ENCODE measurements around the gene RBP5. TPM values are rescaled to one million over a fixed set of nuclear protein-coding genes. Genes with fewer than 3 reads are reported as not detected.
"Not testable (repeated sequence)": the region's sequence is repeated elsewhere in the genome, so short reads cannot be mapped to it uniquely, and the experiment has no call there.

The RBP5 gene
- total RNA-seq, 1 donor from 2014 or later, result 4.5 TPM

DNA sequence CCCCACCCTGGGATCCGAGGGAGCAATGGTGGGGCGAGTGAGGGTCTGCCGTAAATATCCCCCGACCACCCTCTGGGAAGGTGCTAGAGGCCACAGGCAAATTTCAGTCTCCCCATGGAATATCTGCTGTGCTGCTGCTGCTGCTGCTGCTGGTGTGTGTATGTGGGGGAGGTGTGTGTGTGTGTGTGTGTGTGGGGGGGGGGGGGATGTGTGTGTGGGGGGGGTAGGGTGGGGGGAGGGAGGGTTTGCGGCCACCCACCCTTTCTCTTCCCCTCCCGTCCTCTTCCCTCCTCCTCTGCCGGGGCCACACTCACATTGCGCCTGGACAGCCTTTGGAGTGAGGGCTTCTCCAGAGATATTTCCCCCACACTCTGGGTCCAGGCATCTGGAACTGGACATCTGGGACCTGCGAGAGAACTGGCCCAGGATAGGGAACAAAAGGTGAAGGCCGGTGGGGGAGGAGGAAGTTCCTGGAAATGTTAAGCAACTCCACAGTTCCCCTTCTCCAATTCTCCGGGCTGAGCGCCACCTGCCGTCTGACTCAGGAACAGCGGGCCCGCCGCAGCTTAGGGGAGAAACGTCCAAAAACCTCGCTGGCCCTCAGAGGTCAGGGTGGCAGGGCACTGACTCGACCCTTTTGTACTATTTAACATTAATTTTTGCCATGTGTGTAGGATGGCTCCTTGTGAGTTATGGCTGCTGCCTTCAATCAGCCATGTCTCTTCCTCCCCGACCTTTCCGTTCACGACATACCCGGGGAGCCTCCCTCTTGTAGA lies 19.7 kb downstream of the RBP5 start, which contains the start of gene C1RL:
Gene C1RL (minus strand): TSS at position 419 of the 776 bp plus-strand sequence. CDS start 34 bp downstream, at position 385.
- intact Hi-C loops (cut with DNase I), result no loop called here
- ATAC-seq (peak; percentile 91), DNase-seq (ENCODE audit: low spot score) (peak; percentile 97)

DNA sequence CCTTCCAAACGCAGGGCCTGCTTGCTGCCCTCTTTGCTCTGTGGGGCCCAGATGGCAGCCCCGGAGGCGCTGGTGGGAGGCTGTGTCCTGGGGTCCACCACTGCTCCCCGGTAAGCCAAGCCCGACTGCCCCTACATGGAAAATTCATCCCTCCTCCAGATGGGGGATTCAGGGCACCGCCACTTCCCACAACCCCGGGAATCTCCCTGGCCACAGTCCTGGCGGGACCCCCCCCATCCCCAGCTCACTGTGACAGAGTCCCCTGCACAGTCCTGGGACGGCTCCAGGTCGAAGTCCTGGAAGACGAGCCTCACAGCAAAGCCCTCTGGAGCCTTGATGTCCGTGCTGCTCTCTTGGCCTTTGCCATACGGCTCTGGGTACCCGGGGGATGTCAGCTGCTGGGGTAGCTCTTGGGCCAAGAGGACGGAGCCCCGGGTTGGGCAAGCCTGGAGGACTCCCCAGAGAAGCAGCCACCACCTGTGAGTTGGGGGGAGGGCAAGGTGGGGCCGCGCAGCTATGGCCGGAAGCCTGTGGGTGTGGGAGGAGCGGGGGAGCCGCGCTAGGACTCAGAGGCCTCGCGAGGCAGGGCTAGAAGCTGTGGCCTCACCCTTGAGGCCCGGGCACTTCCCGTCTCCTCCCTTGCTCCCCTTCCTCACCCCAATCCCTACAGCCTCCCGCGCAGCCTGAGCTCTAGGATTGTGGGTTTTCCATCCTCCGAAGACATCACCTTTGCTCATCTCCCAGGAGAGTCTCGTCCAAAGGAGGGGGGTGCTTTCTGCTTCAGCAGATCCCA lies 20.5 kb downstream of the RBP5 start:
- peak; percentile 90 for ATAC-seq
- intact Hi-C loops (cut with DNase I), result no loop called here
- DNase-seq (ENCODE audit: low spot score), result peak; percentile 86

DNA sequence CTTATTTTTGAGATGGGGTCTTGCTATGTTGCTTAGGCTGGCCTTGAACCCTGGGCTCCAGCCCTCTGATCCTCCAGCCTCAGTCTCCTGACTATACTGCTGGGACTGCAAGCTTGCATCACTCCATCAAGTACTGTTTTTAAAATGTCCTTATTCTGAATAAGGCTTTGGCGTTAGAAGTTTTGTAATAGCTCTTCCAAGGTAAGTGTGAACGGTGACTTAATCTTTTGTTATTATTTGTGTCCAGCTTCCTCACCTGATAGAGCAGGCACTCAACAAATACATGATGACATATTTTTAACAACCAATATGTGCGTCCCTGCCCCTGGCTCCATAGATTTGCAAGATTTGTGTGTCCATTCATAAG lies 21.1 kb downstream of the RBP5 start:
- intact Hi-C loops (cut with DNase I), result no loop called here
- peak; percentile 59 for ATAC-seq
- peak; percentile 38 for DNase-seq (ENCODE audit: low spot score)

DNA sequence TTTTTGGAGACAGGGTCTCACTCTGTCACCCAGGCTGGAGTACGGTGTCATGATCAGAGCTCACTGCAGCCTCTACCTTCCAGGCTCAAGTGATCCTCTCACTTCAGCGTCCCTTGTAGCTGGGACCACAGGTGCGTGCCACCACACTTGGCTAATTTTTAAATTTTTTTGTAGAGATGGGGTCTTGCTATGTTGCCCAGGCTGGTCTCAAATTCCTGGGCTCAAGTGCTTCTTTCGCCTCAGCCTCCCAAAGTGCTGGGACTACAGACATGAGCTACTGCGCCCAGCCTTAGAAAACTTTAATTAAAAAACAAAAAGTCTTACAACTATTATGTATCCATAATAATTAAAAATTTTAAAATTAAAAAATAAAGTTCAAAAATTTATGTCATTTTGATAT lies 21.5 kb downstream of the RBP5 start:
- intact Hi-C loops (cut with DNase I); ATAC-seq: not testable (repeated sequence)
- peak; percentile 26 for DNase-seq (ENCODE audit: low spot score)

DNA sequence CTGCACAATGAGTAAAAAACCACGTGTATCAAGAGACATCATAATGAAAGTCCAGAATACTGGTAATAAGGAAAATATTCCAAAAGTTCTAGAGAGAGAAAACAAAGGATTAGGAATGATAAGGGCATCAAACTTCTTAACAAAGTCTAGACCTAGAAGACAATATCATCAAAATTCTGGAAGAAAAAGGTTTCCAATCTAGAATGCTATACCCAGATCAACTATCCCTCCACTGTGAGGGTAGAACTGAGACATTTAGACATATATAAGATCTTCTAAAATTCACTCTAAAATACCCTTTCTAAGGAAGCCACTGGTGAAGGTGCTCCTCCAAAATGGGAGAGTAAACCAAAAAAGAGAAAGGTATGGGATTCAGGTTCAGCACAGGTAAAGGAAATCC lies 22.6 kb downstream of the RBP5 start:
- intact Hi-C loops (cut with DNase I), result no loop called here
- no peak for ATAC-seq
- DNase-seq (ENCODE audit: low spot score), result no peak

DNA sequence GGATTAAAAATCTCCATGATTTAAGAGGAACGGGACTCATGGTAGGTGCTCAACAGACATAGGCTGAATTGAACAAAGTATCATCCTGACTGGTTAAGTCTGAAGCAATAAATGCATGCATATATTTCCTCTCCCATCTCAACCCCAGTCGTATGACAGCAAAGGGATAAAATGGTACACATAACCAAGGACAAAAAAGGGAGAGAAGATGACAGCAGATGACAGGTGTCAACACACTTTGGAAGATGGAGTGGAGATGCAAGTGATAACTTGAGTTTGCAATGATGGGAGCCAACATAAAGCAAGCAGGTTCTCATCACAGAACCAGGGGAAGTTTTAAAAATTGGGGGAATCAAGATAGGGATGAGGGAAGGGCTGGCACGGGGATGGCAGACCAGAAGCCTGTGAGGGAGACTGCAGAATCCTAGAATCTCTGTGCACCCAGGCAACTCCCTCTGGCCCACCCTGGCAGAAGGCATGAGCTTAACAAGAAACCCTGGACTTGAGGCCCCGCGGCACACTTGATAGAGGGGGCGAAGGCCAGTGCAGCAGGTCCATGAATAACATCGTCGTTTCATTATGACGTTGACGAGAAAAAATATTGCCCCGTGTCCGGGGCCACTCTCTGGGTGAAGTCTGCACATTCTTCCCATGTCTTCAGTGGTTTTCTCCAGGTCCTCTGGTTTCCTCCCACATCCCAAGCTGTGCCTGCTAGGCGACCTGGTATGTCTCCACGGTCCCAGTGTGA lies 24.7 kb downstream of the RBP5 start:
- ATAC-seq (no peak), DNase-seq (ENCODE audit: low spot score) (peak; percentile 47)
- intact Hi-C loops (cut with DNase I), result no loop called here

DNA sequence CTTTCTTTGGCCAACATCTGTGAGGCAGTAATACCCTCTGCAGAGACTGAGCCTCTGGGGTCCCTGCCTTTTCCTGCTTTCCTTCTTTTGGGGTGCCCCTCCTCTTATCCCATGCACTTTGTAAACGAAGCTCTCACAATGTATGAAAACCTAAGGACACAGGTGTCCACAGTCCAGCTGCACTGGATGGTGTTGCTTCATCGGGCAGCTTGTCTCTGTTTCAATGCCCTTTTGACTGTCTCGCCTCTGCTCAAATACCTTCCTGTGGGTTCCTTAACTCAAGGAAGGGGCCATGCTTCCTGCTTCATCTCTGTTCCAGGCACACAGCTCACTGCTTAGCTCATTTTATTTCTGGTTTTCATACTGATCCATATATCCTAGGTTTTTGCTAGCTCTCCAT lies 26.1 kb downstream of the RBP5 start:
- ATAC-seq, result no peak
- intact Hi-C loops (cut with DNase I), result no loop called here
- peak; percentile 7 for DNase-seq (ENCODE audit: low spot score)

DNA sequence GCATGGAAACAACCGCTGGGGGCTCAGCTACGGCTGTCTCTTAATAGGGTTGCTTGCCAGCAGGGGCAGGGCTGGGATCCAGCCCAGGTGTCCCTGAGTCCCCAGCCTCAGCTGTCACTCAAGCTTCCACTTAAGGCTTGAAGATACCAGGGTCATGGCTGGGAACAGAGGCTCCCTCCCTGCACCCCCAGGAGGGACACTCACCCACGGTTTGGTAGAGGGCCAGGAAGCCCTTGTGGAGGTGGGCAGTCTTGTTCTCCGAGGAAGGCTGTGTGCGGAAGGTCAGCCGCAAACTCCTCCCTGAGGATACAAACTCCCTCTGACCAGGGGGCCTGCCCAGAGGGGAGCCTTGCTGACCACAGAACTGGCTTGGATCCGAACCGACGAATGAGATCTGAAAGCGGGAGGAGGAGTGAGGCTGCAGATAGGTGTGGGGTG lies 27.0 kb downstream of the RBP5 start:
- DNase-seq (ENCODE audit: low spot score) (peak; percentile 60), ATAC-seq (peak; percentile 55)
- intact Hi-C loops (cut with DNase I), result no loop called here

DNA sequence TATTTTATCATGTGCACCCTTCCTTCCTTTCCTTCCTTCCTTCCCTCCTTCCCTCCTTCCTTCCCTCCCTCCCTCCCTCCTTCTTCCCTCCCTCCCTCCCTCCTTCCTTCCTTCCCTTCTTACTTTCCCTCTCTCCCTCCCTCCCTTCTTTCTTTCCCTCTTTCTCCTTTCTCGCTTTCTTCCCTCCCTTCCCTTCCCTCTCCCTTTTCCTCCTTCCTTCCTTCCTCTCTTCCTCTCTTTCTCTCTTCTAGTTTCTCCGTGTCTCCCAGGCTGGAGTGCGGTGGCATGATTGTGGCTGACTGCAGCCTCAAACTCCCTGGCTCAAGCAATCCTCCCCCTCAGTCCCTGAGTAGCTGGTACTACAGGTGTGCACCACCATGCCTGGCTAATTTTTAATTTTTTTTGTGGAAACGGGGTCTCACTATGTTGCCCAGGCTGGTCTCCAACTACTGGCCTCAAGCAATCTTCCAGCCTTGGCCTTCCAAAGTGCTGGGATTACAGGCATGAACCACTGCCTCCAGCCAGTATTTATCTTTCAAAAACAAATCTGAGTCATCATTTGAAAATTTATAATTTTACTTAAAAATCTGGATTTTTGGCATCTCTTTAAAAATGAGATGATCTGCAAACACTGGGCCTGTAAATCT lies 27.5 kb downstream of the RBP5 start:
- DNase-seq (ENCODE audit: low spot score) (peak; percentile 18), ATAC-seq (peak; percentile 26)
- intact Hi-C loops (cut with DNase I), result no loop called here

DNA sequence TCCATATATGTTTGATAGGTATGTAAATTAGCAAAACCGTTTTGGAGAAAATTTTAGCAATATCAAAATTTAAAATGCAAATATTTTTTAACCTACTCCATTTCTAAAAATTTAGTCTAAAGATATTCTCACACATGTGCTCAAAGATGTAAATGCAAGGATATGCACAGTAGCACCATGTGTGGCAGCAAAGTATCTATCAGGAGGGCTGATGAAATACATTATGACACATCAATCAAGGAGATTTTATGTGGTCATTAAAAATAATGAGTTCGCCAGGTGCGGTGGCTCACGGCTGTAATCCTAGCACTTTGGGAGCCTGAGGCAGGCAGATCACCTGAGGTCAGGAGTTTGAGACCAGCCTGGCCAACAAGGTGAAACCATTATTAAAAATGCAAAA lies 28.4 kb downstream of the RBP5 start:
- DNase-seq (ENCODE audit: low spot score) (peak; percentile 28), ATAC-seq (no peak)
- intact Hi-C loops (cut with DNase I), result no loop called here

DNA sequence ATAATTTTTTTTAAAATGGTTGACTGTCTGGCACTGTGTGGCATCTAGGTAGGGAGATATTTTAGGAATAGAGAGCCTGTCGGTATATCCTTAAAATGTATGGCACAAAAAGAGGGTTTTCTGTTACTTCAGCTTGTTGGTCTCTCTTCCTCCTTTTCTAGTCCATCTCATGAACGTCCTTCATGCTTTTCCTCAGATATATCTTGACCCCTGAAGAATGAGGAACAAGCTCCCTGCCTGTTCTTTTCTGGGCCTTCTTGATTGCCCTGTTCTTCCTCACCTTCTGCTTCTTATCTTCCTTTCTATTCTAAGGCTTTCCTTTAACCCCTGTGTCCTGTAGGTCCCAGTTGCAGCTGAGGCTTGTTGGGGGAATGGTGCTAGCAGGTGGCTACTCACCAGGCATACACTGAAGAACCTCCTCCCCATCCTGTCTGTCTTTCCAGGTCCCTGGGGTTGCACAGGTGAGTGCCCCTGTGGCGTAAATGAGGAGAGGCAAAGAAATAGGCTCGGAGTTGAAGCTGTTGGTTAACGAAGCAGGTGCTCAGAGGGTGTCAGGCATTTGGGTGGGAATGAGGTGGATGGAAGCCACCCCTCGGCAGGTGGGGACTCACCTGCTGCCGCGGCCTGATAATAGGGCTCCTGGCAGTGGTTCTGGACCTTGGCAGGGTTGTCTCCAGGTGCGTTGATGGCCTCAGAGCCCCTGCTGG lies 29.2 kb downstream of the RBP5 start:
- peak; percentile 46 for DNase-seq (ENCODE audit: low spot score)

DNA sequence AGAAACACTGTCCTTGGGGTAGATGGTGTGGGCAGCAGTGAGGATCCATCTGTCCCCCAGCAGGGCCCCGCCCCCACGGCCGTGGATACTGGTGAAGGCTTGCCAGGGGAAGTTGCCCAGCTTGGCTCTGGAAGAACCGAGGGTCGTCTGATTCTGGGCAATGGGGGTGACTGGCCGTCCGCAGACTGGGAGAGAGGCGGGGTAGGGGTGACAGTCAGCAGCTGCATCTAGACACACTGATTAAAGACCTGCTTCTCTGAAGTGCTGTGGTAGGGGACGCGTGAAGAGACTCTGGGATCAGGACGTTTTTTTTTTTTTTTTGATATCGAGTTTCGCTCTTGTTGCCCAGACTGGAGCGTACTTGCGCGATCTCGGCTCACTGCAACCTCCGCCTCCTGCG lies 31.7 kb downstream of the RBP5 start:
- peak; percentile 61 for DNase-seq (ENCODE audit: low spot score)
- intact Hi-C loops (cut with DNase I), result no loop called here
- ATAC-seq, result no peak

More for the DNA sequence above, 29.2 kb downstream of the RBP5 start:
- no peak for ATAC-seq
- intact Hi-C loops (cut with DNase I), result no loop called here

DNA sequence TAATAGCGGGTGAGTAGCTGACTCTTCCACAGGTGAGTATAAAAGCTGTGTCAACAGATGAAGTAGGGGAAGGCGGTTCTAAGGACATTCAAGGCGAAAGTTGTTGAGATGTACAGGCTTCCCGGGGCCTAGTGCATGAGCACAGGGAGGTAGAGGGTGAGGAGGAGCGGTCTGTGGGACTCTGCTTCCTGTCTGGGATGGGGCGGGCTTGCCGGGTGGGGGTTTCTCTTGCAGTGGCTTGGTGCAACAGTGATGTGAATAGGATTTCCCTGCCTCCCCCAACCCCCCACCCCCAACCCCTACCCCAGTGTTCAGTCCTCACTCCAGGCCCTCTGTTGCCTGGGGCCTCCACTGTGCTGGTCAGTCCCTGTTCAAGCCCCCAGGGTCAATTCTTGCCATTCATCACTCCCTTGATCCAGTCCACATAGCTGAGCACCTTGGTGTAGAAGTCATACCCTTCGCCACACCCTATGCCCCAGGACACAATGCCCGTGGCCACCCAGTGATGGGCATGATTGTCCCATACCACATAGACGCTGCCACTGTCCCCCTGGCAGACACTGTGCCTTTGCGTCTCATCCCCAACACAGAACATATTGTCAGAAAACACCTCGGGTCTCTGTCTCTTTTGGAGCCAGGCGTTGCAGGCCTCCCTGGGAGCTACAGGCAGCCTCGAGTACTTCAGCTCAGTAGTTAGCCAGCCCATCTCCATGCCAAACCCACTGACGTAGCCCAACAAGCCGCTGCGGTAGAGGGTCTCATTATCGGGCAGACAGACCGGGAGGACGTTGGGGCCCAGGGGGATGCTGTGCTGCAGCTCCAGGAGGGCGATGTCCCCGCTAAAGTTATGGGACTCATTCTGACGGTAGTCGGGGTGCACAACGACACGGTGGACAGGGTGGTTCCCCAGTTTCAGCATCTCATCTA lies 32.4 kb downstream of the RBP5 start:
- intact Hi-C loops (cut with DNase I), result no loop called here
- ATAC-seq (no peak), DNase-seq (ENCODE audit: low spot score) (peak; percentile 55)

DNA sequence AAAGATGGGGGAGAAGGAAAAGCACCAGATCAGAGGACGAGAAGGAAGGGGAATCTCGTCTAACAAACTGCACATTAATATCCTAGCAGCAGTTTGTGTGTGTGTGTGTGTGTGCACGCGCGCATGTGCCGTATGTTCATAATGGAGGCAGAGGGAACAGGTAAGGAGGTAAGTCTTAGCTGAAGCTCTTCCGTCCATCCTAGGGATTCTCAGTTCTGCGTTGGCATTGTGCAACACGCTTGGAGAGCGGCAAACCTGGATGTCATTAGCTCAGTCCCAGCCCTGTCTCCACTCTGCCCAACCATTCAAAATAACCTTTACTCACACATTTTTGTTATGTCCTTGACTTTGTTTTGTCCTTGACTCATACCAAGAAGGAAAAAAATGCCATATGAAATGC lies 34.8 kb downstream of the RBP5 start:
- intact Hi-C loops (cut with DNase I), result no loop called here

DNA sequence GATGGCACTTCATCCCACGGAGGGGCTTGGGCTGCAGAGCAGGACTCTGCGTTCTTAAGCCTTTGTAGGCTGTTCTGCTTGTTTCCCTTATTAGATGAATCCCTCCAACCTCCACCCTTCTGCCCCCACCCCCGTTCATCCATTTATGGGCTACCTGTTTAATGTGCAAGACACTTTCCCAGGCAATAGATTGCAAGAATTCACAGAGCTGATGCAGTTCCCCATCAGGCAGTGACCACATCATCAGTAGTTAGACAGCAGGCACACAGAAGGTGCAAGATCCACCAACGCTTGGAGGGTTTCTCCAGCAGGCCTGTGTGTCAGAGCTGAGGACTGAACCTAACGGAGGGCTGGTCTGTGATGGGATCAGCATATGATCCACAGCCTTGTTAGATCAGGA lies 35.2 kb downstream of the RBP5 start:
- intact Hi-C loops (cut with DNase I), result no loop called here
- ATAC-seq (no peak), DNase-seq (ENCODE audit: low spot score) (peak; percentile 48)

More for the DNA sequence above, 34.8 kb downstream of the RBP5 start:
- ATAC-seq, result peak; percentile 31
- DNase-seq (ENCODE audit: low spot score), result peak; percentile 62

DNA sequence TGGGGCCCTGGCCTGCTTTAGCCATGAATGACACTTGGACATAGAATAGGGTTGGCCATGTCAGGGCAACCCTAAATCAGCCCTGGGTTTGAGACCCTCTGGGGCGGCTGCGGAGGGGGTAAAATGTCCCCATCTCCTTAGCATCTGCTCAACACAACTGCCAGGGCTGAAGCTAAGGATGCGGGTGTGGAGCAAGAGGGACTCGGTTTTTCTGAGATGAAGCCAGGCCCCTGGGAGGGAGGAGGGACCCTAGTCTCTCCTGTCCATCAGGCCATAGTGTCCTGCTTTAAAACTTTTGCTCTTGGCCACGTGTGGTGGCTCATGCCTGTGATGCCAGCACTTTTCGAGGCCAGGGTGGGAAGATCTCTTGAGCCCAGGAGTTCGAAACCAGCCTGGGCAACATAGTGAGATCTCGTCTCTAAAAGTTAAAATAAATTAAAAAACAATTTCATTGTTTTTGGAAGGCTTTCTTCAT lies 35.7 kb downstream of the RBP5 start:
- ATAC-seq (no peak), DNase-seq (ENCODE audit: low spot score) (peak; percentile 58)
- intact Hi-C loops (cut with DNase I), result no loop called here
